Psoas muscle (tissue), 8 donors: ENCODE measurements around the gene MCL1. TPM values are rescaled to one million over a fixed set of nuclear protein-coding genes. Genes with fewer than 3 reads are reported as not detected.

Source experiments
- ATAC-seq, 4 donors: fragments of 200-7000 bp; cut with Tn5 transposase; one replicate each; pipeline ENCODE4 v1.9.1; 2020; ENCODE audit warnings: moderate library complexity in 3 of 4, mild to moderate bottlenecking in 2 of 4
- DNase-seq, 2 donors: peaks; one replicate each; pipeline ENCODE4 v3.0.0-alpha.2; 2020
- H3K27ac ChIP-seq: fragments of 200-600 bp; one replicate; pipeline ENCODE4 v1.8.0; 2022
- H3K27me3 ChIP-seq, 3 donors: fragments of 200-600 bp in 1 of 3; one replicate each; pipeline versions ENCODE4 v1.6.1 to v1.8.0; 2013 to 2022; ENCODE audit warnings: low read length in 2 of 3, mild to moderate bottlenecking in 2 of 3, moderate library complexity in 1 of 3; ENCODE audit not compliant: insufficient read depth in 3 of 3
- H3K36me3 ChIP-seq, 2 donors: fragments of 200-600 bp in 1 of 2; one replicate each; pipeline versions ENCODE4 v1.6.1 to v1.8.0; 2013 to 2022; ENCODE audit warnings: low read depth in 1 of 2, mild to moderate bottlenecking in 1 of 2, moderate library complexity in 1 of 2; ENCODE audit not compliant: insufficient read depth in 1 of 2
- H3K4me1 ChIP-seq: fragments of 200-600 bp; one replicate; pipeline ENCODE4 v1.8.0; 2022
- H3K4me3 ChIP-seq: fragments of 200-600 bp; one replicate; pipeline ENCODE4 v1.8.0; 2022; ENCODE audit warnings: mild to moderate bottlenecking
- H3K9me3 ChIP-seq: fragments of 200-600 bp; one replicate; pipeline ENCODE4 v1.8.0; 2022
- WGBS, 3 donors: extraction: QIAGEN DNeasy Blood & Tissue Kit; methylation state at CpG; one replicate each; pipeline versions ENCODE4 v1.1.6 to v1.1.7; 2013; 5-methylcytosine and 5-hydroxymethylcytosine counted together
- intact Hi-C, 2 donors: fragments of 100-400 bp; cut with DNase I; formaldehyde crosslinking; loops; one replicate each; pipeline versions ENCODE4 v1.11.0 to v1.14.2; 2022
- polyA plus RNA-seq, 3 donors: library from polyadenylated mRNA; stranded (reverse); fragments of 200-250 nt; gene quantifications; one replicate each; pipeline ENCODE4 v1.2.3, GENCODE V29; 2013
- total RNA-seq, 4 donors: library from RNA; stranded (reverse); fragmentation: NEBNext Ultra II Directional in 2 of 4; extraction: Animal tissue kit (Norgen Biotek cat#: 25700) in 2 of 4; gene quantifications; one replicate each; pipeline versions ENCODE4 v1.2.1 to v1.2.4, GENCODE V29; 2021 to 2023
- TF ChIP-seq, protein P1 (sequence below): fragments of 200-600 bp; IDR thresholded peaks from one replicate; pipeline ENCODE4 v1.8.0; 2022; ENCODE audit warnings: antibody characterized with exemption
- donor health status: healthy with polysubstance abuse.
- donor health status: DM: no; HTN: no; CAD: no; lungs with moderate emphysema.
- donor health status: Bipolar disorder and iron deficiency.
- donor health status: healthy.
- donor health status: DM: yes; HTN: yes; CAD: no.
- donor health status: DM: no; HTN: no; CAD: no.
- donor health status: DM: no; HTN: no; CAD: no.
- donor health status: DM: yes; HTN: yes; CAD: no.

MCL1 gene
- total and polyA plus RNA-seq, 7 donors, result 97.2 to 192 (median 128) TPM

DNA sequence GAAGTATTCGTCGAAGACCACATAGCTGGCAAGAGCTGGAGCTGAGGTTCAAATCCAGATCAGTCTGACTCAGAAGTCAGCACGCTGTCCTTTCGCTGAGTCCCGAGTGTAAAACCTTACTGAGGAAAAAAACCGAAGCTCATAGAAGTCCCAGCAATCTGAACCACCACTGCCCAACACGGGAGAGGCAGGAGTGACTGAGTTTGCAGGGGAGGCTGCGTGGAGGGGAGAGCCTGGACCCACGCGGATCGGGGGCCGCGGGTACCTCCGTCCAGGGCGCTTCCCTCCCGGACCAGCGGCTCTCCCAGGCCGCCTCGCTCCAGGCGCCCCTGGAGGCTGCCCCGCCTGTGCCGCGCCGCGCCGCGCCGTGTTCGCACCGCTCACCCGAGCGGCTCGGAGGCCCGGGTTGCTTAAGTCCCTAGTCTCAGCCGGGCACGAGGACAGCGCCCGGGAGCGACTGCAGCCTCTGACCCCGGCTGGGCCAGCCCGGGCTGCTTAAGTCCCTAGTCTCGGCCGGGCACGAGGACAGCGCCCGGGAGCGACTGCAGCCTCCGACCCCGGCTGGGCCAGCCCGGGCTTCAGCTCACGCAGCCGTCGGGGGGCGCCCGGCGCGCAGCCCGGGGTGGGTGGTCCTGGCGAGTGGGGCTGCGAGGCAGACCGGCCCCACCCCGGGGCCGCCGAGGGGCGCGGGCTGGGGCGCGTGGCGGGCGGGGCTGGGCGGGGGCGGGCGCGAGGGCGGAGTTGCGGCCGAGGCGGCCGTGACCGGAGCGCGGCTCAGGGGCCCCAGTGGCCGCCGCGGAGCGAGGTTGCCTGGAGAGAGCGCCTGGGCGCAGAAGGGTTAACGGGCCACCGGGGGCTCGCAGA, 30.5 kb downstream of the MCL1 start, which contains the start of gene ADAMTSL4:
Gene ADAMTSL4 (plus strand): TSS at position 777 of the 864 bp plus-strand sequence. CDS start 2,881 bp downstream, outside the sequence.
- Histone ChIP-seq H3K36me3 (no peaks in the 10 kb centered on the region), H3K27me3 (no peaks in the 10 kb centered on the region), H3K27ac (peak within 1 kb of the TSS; percentile 78), H3K4me1 (peaks cover 10% of the 10 kb centered on the region), H3K4me3 (peak within 1 kb of the TSS; percentile 66), H3K9me3 (no peaks in the 10 kb centered on the region)
- TF ChIP-seq, protein P1, sequence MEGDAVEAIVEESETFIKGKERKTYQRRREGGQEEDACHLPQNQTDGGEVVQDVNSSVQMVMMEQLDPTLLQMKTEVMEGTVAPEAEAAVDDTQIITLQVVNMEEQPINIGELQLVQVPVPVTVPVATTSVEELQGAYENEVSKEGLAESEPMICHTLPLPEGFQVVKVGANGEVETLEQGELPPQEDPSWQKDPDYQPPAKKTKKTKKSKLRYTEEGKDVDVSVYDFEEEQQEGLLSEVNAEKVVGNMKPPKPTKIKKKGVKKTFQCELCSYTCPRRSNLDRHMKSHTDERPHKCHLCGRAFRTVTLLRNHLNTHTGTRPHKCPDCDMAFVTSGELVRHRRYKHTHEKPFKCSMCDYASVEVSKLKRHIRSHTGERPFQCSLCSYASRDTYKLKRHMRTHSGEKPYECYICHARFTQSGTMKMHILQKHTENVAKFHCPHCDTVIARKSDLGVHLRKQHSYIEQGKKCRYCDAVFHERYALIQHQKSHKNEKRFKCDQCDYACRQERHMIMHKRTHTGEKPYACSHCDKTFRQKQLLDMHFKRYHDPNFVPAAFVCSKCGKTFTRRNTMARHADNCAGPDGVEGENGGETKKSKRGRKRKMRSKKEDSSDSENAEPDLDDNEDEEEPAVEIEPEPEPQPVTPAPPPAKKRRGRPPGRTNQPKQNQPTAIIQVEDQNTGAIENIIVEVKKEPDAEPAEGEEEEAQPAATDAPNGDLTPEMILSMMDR, result no peak
- intact Hi-C loops, result no loop called here
- 0% methylated on average over 39 to 91 of the region's 91 CpGs for WGBS, 3 donors
- peak; percentile 75 to 87 for DNase-seq
- peak; percentile 55 to 79 (median 75) for ATAC-seq

DNA sequence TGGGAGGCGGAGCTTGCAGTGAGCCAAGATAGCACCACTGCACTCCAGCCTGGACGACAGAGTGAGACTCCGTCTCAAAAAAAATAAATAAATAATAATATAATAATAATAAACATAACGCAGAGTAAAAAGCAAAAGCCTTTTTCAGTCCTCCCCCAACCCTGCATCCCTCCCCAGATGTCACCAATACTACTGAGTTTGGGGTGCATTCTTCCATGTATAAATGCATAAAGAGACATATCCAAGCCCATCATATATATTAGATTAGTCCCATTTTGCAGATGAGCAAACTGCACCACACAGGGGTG, 31.1 kb downstream of the MCL1 start:
- Histone ChIP-seq H3K9me3 (no peaks in the 10 kb centered on the region), H3K27ac (peak overlapping the region; percentile 78), H3K4me3 (peak overlapping the region; percentile 66), H3K27me3 (no peaks in the 10 kb centered on the region), H3K36me3 (no peaks in the 10 kb centered on the region), H3K4me1 (peaks cover 10% of the 10 kb centered on the region)
- intact Hi-C loops, result no loop called here
- TF ChIP-seq, protein P1, result no peak
- ATAC-seq (no peak), DNase-seq (no peak)
- 48 to 54% (median 48%) methylated on average over 4 of the region's 4 CpGs for WGBS, 3 donors

DNA sequence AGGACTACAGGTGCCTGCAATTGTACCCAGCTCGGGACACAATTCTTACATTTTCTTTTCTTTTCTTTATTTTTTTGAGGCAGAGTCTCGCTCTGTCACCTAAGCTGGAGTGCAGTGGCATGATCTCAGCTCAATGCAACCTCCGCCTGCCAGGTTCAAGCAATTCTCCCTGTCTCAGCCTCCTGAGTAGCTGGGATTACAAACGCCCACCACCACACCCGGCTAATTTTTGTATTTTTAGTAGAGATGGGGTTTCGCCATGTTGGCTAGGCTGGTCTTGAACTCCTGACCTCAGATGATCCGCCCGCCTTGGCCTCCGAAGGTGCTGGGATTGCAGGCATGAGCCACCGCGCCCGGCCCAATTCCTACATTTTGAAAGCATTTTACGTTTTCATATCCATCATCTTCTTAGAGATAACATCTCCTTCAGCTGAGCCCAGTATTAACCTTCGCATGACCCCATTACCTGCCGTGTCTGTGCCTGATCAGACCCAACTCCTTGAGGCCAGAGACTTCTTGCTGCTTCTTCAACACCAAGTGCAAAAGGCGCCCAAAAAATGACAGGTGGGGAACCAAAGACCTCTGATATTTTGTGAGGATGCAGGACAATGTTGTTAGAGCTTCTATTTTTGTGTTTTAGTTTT, 33.0 kb downstream of the MCL1 start:
- Histone ChIP-seq H3K27ac (no peak overlapping the region), H3K36me3 (no peaks in the 10 kb centered on the region), H3K4me3 (no peak overlapping the region), H3K4me1 (peaks cover 5% of the 10 kb centered on the region), H3K27me3 (no peaks in the 10 kb centered on the region), H3K9me3 (no peaks in the 10 kb centered on the region)
- DNase-seq, result no peak
- 86 to 92% (median 90%) methylated on average over 13 to 16 of the region's 16 CpGs for WGBS, 3 donors
- no peak for ATAC-seq
- TF ChIP-seq, protein P1, result no peak
- intact Hi-C loops, result no loop called here

- Histone ChIP-seq H3K27ac (no peak overlapping the region), H3K27me3 (no peaks in the 10 kb centered on the region), H3K9me3 (no peaks in the 10 kb centered on the region), H3K4me3 (no peak overlapping the region), H3K4me1 (peaks cover 4% of the 10 kb centered on the region), H3K36me3 (no peaks in the 10 kb centered on the region)
- TF ChIP-seq, protein P1, result no peak
- DNase-seq, result no peak
- no peak for ATAC-seq
- WGBS, 3 donors, result 83 to 90% (median 89%) methylated on average over 6 of the region's 6 CpGs
- intact Hi-C loops, result no loop called here
Measured at GRCh38 chr1:150545486-150546032, 33.9 kb downstream of the MCL1 start.
